SK-N-SH treated with all-trans-retinoic acid at 6 μM for 48 hours (cell line): ENCODE data around the gene B3GNT3.
"Not testable (repeated sequence)": the region's sequence is repeated elsewhere in the genome, so short reads cannot be mapped to it uniquely, and the experiment has no call there.

Experiments used
- ATAC-seq: fragments of 200-7000 bp; cut with Tn5 transposase; 3 replicates; pipeline ENCODE4 v1.9.1; 2020; ENCODE audit warnings: mild to moderate bottlenecking, moderate library complexity
- ARNTL ChIP-seq: fragments of 450-650 bp; formaldehyde crosslinking; IDR thresholded peaks from 2 replicates; pipeline ENCODE4 v1.5.0; 2020; ENCODE audit warnings: low read depth, mild to moderate bottlenecking, moderate library complexity, borderline replicate concordance
- BACH2 ChIP-seq: fragments of 250-450 bp; sonication (Bioruptor Pico); IDR thresholded peaks from 2 replicates; pipeline ENCODE4 v1.9.0; 2021; ENCODE audit warnings: mild to moderate bottlenecking, borderline replicate concordance
- ESRRG ChIP-seq: fragments of 250-450 bp; sonication (Bioruptor Pico); IDR thresholded peaks from 2 replicates; pipeline ENCODE4 v1.6.1; 2021; ENCODE audit warnings: mild to moderate bottlenecking
- GLIS3 ChIP-seq: fragments of 250-450 bp; sonication (Bioruptor Pico); IDR thresholded peaks from 2 replicates; pipeline ENCODE4 v1.5.0; 2020; ENCODE audit warnings: mild to moderate bottlenecking, moderate library complexity
- ISL1 ChIP-seq: fragments of 250-450 bp; sonication (Bioruptor Pico); IDR thresholded peaks from 2 replicates; pipeline ENCODE4 v2.1.2; 2022; ENCODE audit warnings: mild to moderate bottlenecking, moderate library complexity
- PATZ1 ChIP-seq: fragments of 250-450 bp; sonication (Bioruptor Pico); IDR thresholded peaks from 2 replicates; pipeline ENCODE4 v1.8.0; 2020; ENCODE audit warnings: mild to moderate bottlenecking, moderate library complexity, borderline replicate concordance
- POU6F1 ChIP-seq: fragments of 250-450 bp; sonication (Bioruptor Pico); IDR thresholded peaks from 2 replicates; pipeline ENCODE4 v1.8.0; 2021; ENCODE audit warnings: low read depth, mild to moderate bottlenecking, moderate library complexity, borderline replicate concordance
- TOX ChIP-seq: fragments of 250-450 bp; sonication (Bioruptor Pico); IDR thresholded peaks from 2 replicates; pipeline ENCODE4 v1.8.0; 2021; ENCODE audit warnings: mild to moderate bottlenecking, moderate library complexity, borderline replicate concordance
- TSHZ2 ChIP-seq: fragments of 250-450 bp; sonication (Bioruptor Pico); IDR thresholded peaks from 2 replicates; pipeline ENCODE4 v1.5.0; 2020; ENCODE audit warnings: mild to moderate bottlenecking, moderate library complexity
- ZC3H10 ChIP-seq: fragments of 250-450 bp; sonication (Bioruptor Pico); IDR thresholded peaks from 2 replicates; pipeline ENCODE4 v1.5.1; 2021; ENCODE audit warnings: mild to moderate bottlenecking, moderate library complexity
- ZFP3 ChIP-seq: fragments of 250-450 bp; sonication (Bioruptor Pico); IDR thresholded peaks from 2 replicates; pipeline ENCODE4 v1.5.0; 2020; ENCODE audit warnings: mild to moderate bottlenecking, moderate library complexity
- ZFP30 ChIP-seq: fragments of 450-650 bp; formaldehyde crosslinking; IDR thresholded peaks from 2 replicates; pipeline ENCODE4 v1.5.0; 2022; ENCODE audit warnings: mild to moderate bottlenecking, moderate library complexity
- ZNF565 ChIP-seq: fragments of 450-650 bp; formaldehyde crosslinking; conservative IDR thresholded peaks from 2 replicates; pipeline ENCODE4 v1.5.0; 2020; ENCODE audit warnings: low read depth, mild to moderate bottlenecking, moderate library complexity
- ZNF70 ChIP-seq: fragments of 450-650 bp; formaldehyde crosslinking; IDR thresholded peaks from 2 replicates; pipeline ENCODE4 v1.5.0; 2020; ENCODE audit warnings: mild to moderate bottlenecking, moderate library complexity

B3GNT3 gene

GRCh38 chr19:17778251-17778967 is 16.5 kb upstream of the B3GNT3 start (continued):
- no peak for TF ChIP-seq PATZ1
- no peak for TF ChIP-seq ARNTL (CRISPR knock-in tag)

- no peak for TF ChIP-seq POU6F1 (CRISPR knock-in tag)
- TF ChIP-seq ARNTL (CRISPR knock-in tag), result no peak
- TF ChIP-seq TOX (CRISPR knock-in tag), result no peak
- TF ChIP-seq, all 23 proteins: peak for 0
- no peak for ATAC-seq
Observed at GRCh38 chr19:17778968-17779929, 15.7 kb upstream of the B3GNT3 start.

- no peak for TF ChIP-seq ZNF70 (CRISPR knock-in tag)
- no peak for TF ChIP-seq ZFP30
- TF ChIP-seq PATZ1, result no peak
- TF ChIP-seq ZFP3 (CRISPR knock-in tag), result no peak
- TF ChIP-seq TOX (CRISPR knock-in tag), result no peak
- TF ChIP-seq GLIS3 (CRISPR knock-in tag), result no peak
- TF ChIP-seq TSHZ2 (CRISPR knock-in tag), result no peak
- no peak for TF ChIP-seq ISL1
- TF ChIP-seq BACH2 (CRISPR knock-in tag), result no peak
- TF ChIP-seq ZC3H10 (CRISPR knock-in tag), result no peak
- no peak for ATAC-seq
Observed at GRCh38 chr19:17780781-17781180, 14.2 kb upstream of the B3GNT3 start.

- not testable (repeated sequence) for ATAC-seq
Observed at GRCh38 chr19:17783721-17784120, 11.2 kb upstream of the B3GNT3 start.

GRCh38 chr19:17784201-17785008 is 10.5 kb upstream of the B3GNT3 start:
- no peak for TF ChIP-seq ISL1
- TF ChIP-seq ZNF565 (CRISPR knock-in tag), result no peak
- no peak for TF ChIP-seq ZFP30
- no peak for TF ChIP-seq ARNTL (CRISPR knock-in tag)
- TF ChIP-seq ESRRG (CRISPR knock-in tag), result no peak
- no peak for TF ChIP-seq ZNF70 (CRISPR knock-in tag)
- peak; percentile 80 for ATAC-seq
